Prostate gland (tissue), 2 donors: ENCODE measurements around the gene PLPP7. TPM values are rescaled to one million over a fixed set of nuclear protein-coding genes. Genes with fewer than 3 reads are reported as not detected.

Source experiments
- DNase-seq: peaks from one replicate; pipeline ENCODE4 v3.0.0-alpha.2; 2019; ENCODE audit warnings: low spot score
- H3K27ac ChIP-seq, 2 donors: fragments of 200-600 bp; sonication (generic); 2 replicates each; pipeline ENCODE4 v1.5.1; 2017 to 2019
- H3K27me3 ChIP-seq: fragments of 200-600 bp; sonication (generic); replicated peaks from 2 replicates; pipeline ENCODE4 v1.5.1; 2019; ENCODE audit not compliant: insufficient read depth
- H3K36me3 ChIP-seq, 2 donors: fragments of 200-600 bp; sonication (generic); 1 replicate in 1 of 2; 2 replicates in 1 of 2; pipeline versions ENCODE4 v1.5.1 to v1.8.1; 2017 to 2019
- H3K4me1 ChIP-seq: fragments of 200-600 bp; sonication (generic); replicated peaks from 2 replicates; pipeline ENCODE4 v1.5.1; 2019
- H3K4me3 ChIP-seq, 2 donors: fragments of 200-600 bp; sonication (generic); 2 replicates each; pipeline ENCODE4 v1.5.1; 2017 to 2019
- H3K9me3 ChIP-seq: fragments of 200-600 bp; sonication (generic); 2 replicates; pipeline ENCODE4 v1.5.1; 2017
- POLR2A ChIP-seq: fragments of 450-650 bp; IDR thresholded peaks from one replicate; pipeline ENCODE4 v1.6.1; 2016; ENCODE audit warnings: antibody characterized with exemption, mild to moderate bottlenecking
- POLR2AphosphoS5 ChIP-seq: sonication (generic); formaldehyde crosslinking; IDR thresholded peaks from one replicate; pipeline ENCODE4 v1.6.1; 2017; ENCODE audit warnings: antibody characterized with exemption
- WGBS: methylation state at CpG from one replicate; pipeline ENCODE4 v1.1.5; 2018; 5-methylcytosine and 5-hydroxymethylcytosine counted together
- intact Hi-C: fragments of 100-400 bp; cut with DNase I; formaldehyde crosslinking; loops from one replicate; pipeline ENCODE4 v1.14.2; 2022
- total RNA-seq, 2 donors: library from RNA; depleted of rRNA; stranded (reverse); fragments of >200 nt; gene quantifications; one replicate each; pipeline ENCODE4 v1.1.0, GENCODE V29; 2016
- TF ChIP-seq, protein P1 (sequence below), 4 experiments: fragments of 200-600 bp in 2 of 4; fragments of 450-650 bp in 2 of 4; sonication (generic) in 2 of 4; IDR thresholded peaks; 1 replicate in 3 of 4; 2 replicates in 1 of 4; pipeline ENCODE4 v1.5.1; 2016 to 2019; ENCODE audit warnings: antibody characterized with exemption in 4 of 4, mild to moderate bottlenecking in 2 of 4, moderate library complexity in 2 of 4

PLPP7 gene
- total RNA-seq, 2 donors from 2014 or later = 2.0 to 32.5 TPM

DNA sequence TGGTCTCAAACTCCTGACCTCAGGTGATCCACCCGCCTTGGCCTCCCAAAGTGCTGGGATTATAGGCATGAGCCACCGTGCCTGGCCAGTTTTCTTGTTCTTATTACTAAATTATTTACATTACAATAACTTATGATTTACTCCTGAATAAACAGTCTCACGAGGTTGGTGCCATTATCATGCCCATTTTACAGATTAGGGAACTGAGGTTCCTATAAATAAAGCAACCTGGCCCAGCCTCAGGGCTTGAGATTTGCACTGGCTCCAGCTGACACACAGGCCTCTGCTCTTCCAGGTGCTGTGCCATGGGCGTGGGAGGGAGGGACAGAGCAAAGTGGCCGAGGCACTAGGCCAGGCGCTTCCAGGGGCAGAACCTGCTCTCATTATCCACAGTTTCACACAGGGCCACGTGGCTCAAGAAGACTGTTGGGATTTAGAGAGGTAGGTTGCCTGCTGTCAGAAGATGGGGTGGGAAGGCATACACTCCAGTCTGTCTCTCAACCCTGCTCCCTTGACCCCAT lies 2.3 kb downstream of the PLPP7 start:
- H3K4me1 ChIP-seq = no peaks in the 10 kb centered on the region
- intact Hi-C loops = no loop called here
- H3K27me3 ChIP-seq = no peaks in the 10 kb centered on the region
- no peak overlapping the region for H3K4me3 ChIP-seq
- WGBS = 86% methylated on average over 7 of the region's 7 CpGs
- H3K9me3 ChIP-seq = no peaks in the 10 kb centered on the region
- no peak overlapping the region for H3K27ac ChIP-seq
- no peaks in the 10 kb centered on the region for H3K36me3 ChIP-seq
- DNase-seq = no peak
- no peak for TF ChIP-seq POLR2A
- no peak for TF ChIP-seq POLR2AphosphoS5
- TF ChIP-seq, protein P1, sequence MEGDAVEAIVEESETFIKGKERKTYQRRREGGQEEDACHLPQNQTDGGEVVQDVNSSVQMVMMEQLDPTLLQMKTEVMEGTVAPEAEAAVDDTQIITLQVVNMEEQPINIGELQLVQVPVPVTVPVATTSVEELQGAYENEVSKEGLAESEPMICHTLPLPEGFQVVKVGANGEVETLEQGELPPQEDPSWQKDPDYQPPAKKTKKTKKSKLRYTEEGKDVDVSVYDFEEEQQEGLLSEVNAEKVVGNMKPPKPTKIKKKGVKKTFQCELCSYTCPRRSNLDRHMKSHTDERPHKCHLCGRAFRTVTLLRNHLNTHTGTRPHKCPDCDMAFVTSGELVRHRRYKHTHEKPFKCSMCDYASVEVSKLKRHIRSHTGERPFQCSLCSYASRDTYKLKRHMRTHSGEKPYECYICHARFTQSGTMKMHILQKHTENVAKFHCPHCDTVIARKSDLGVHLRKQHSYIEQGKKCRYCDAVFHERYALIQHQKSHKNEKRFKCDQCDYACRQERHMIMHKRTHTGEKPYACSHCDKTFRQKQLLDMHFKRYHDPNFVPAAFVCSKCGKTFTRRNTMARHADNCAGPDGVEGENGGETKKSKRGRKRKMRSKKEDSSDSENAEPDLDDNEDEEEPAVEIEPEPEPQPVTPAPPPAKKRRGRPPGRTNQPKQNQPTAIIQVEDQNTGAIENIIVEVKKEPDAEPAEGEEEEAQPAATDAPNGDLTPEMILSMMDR (IDR thresholded peaks at IDR 0.05) = no peak

DNA sequence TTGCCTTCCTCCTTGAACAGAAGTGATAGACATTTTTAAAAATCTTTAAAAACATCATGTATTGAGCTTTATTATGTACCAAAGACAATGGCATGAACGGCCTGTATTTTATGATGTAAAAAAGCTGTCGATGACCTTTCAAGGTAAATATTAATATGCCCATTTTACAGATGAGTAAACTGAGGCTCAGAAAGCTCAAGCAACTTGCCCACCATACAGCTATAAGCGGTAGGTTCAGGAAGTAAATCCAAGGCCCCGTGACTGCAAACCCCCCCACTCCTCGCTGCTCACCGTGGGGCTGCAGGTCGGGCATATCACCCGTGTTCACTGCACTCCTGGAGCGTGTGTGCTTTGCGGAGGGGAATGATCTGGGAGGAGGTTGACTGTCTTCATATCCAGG lies 3.4 kb downstream of the PLPP7 start:
- Histone ChIP-seq H3K4me3 (no peak overlapping the region), H3K36me3 (no peaks in the 10 kb centered on the region), H3K27me3 (no peaks in the 10 kb centered on the region), H3K4me1 (no peaks in the 10 kb centered on the region), H3K9me3 (no peaks in the 10 kb centered on the region), H3K27ac (no peak overlapping the region)
- no peak for TF ChIP-seq POLR2AphosphoS5
- TF ChIP-seq POLR2A = no peak
- TF ChIP-seq, protein P1 (IDR thresholded peaks at IDR 0.05) = no peak
- WGBS = 89% methylated on average over 10 of the region's 10 CpGs
- intact Hi-C loops = no loop called here
- no peak for DNase-seq

DNA sequence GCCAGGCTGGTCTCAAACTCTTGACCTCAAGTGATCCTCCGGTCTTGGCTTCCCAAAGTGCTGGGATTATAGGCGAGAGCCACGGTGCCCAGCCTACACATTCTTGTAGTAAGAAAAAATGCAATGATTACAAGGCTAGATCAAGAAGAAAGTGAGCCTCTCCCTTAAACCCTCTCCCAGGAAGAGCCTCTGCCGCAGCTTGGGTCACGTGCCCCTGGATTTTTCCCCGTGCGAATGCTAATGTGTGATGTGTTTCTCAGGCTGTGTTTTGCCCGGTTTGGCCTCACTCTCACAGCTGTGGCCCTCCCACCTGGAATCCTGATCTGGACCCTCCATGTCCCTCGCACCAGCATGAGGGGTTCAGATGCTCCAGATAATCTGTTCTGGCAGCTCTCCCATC lies 6.9 kb downstream of the PLPP7 start:
- intact Hi-C loops = no loop called here
- H3K27me3 ChIP-seq = no peaks in the 10 kb centered on the region
- no peak overlapping the region for H3K27ac ChIP-seq
- no peaks in the 10 kb centered on the region for H3K36me3 ChIP-seq
- TF ChIP-seq POLR2AphosphoS5 (no peak), POLR2A (no peak)
- TF ChIP-seq, protein P1 (IDR thresholded peaks at IDR 0.05) = no peak
- WGBS = 62% methylated on average over 9 of the region's 9 CpGs
- DNase-seq = no peak
- H3K4me1 ChIP-seq = no peaks in the 10 kb centered on the region
- no peaks in the 10 kb centered on the region for H3K9me3 ChIP-seq
- no peak overlapping the region for H3K4me3 ChIP-seq

DNA sequence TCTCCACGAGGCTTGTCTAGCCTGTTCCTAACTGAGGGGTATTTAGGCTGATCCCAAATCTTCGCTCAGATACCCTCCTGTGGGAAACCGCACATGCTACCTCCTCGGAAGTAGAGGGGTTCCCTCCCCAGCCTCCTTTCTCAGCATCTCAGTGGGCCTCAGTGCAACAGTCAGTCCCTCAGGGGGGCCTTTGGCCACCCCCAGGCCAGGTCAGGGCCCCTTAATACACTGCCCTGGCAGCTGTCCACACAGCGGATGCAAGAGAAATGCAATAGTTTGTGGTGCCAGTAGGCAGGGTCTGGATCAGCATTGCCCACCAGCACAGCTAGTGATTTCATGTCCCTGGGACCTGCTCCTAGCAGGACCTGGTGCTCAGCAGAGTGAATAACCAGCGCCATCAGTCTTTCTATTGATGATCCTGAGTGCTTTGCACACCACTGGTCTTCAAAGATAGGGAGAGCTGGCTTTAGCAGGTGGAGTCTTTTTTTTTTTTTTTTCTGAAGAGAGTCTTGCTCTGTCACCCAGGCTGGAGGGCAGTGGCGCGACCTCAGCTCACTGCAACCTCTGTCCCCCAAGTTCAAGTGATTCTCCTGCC lies 7.5 kb downstream of the PLPP7 start:
- WGBS = 91% methylated on average over 8 of the region's 8 CpGs
- Histone ChIP-seq H3K4me3 (no peak overlapping the region), H3K27me3 (no peaks in the 10 kb centered on the region), H3K4me1 (no peaks in the 10 kb centered on the region), H3K9me3 (no peaks in the 10 kb centered on the region), H3K36me3 (no peaks in the 10 kb centered on the region), H3K27ac (no peak overlapping the region)
- intact Hi-C loops = no loop called here
- DNase-seq = no peak
- TF ChIP-seq, protein P1 (IDR thresholded peaks at IDR 0.05) = no peak
- TF ChIP-seq POLR2A = no peak
- TF ChIP-seq POLR2AphosphoS5 = no peak

DNA sequence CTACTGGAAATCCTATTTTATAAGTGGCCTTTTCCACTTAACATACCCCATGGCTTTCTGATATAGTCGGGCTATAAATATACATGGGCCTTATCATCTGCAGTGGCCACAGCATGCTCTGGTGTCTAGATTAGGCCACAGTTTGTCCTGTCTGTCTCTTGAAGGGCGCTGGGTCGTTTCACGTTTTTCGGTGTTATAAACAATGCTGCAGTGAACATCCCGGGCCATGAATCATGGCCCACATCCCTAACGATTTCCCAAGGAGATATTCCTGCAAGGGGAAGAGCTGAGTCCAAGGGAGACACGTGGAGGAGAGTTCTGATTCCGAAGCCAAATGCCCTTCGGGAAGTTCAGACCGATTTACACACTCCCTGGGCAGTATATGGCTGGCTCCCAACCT lies 8.4 kb downstream of the PLPP7 start:
- Histone ChIP-seq H3K4me3 (no peak overlapping the region), H3K9me3 (no peaks in the 10 kb centered on the region), H3K27me3 (no peaks in the 10 kb centered on the region), H3K27ac (no peak overlapping the region), H3K4me1 (no peaks in the 10 kb centered on the region), H3K36me3 (no peaks in the 10 kb centered on the region)
- intact Hi-C loops = no loop called here
- DNase-seq = no peak
- TF ChIP-seq, protein P1 (IDR thresholded peaks at IDR 0.05) = no peak
- TF ChIP-seq POLR2AphosphoS5 = no peak
- no peak for TF ChIP-seq POLR2A
- WGBS = 71% methylated on average over 11 of the region's 11 CpGs
